Endothelial cell of umbilical vein (primary cell): ENCODE data around the gene TCP11. TPM values are rescaled to one million over a fixed set of nuclear protein-coding genes. Genes with fewer than 3 reads are reported as not detected.

Experiments
- BruUV-seq: library from RNA; stranded (reverse); fragments of 400-500 nt; replicated peaks from 2 replicates; lab custom pipeline; 2021; lab: Mats Ljungman, UMichigan
- CTCF ChIA-PET: fragments of 300-600, 350-600 bp; sonication (Branson Sonifier 250); formaldehyde crosslinking; loops from one replicate; lab custom pipeline; 2021; ENCODE audit warnings: antibody characterized with exemption, inconsistent platforms; lab: Charles Lee
- POLR2A ChIA-PET: fragments of 300-600, 350-600 bp; sonication (Branson Sonifier 250); formaldehyde crosslinking; loops from one replicate; lab custom pipeline; 2021; ENCODE audit warnings: antibody characterized with exemption, inconsistent platforms; lab: Charles Lee
- DNase-seq: peaks from one replicate; pipeline ENCODE4 v3.0.0-alpha.2; 2011; ENCODE audit warnings: low read depth, low spot score
- FAIRE-seq: peaks from 2 replicates; lab custom pipeline; 2011; peaks lifted over from hg19 to GRCh38; lab: Jason Lieb, UNC
- H2AFZ ChIP-seq: 2 replicates; pipeline ENCODE4 v1.6.0; 2012; ENCODE audit warnings: low read depth, low read length, control low read depth, inconsistent platforms
- H3K27ac ChIP-seq: 2 replicates; pipeline ENCODE4 v1.5.1; 2011; ENCODE audit warnings: low read depth, mild to moderate bottlenecking, control low read depth, low read length, moderate library complexity; ENCODE audit not compliant: insufficient read depth
- H3K27me3 ChIP-seq, 2 experiments: 2 replicates each; pipeline versions ENCODE4 v1.6.0 to v1.6.1; 2011; ENCODE audit warnings: low read length in 2 of 2, mixed read lengths in 1 of 2; ENCODE audit not compliant: control insufficient read depth in 2 of 2, insufficient read depth in 2 of 2
- H3K36me3 ChIP-seq, 2 experiments: 2 replicates in 1 of 2; 3 replicates in 1 of 2; pipeline ENCODE4 v1.5.1; 2011; ENCODE audit warnings: low read length in 2 of 2, mild to moderate bottlenecking in 1 of 2, moderate library complexity in 1 of 2; ENCODE audit not compliant: control insufficient read depth in 2 of 2, insufficient read depth in 2 of 2; ENCODE audit errors: extremely low read depth in 1 of 2
- H3K4me1 ChIP-seq: 3 replicates; pipeline ENCODE4 v1.5.1; 2011; ENCODE audit warnings: mild to moderate bottlenecking, low read length; ENCODE audit not compliant: control insufficient read depth, insufficient read depth; ENCODE audit errors: extremely low read depth
- H3K4me2 ChIP-seq: 2 replicates; pipeline ENCODE4 v1.6.1; 2011; ENCODE audit warnings: low read length, control low read depth, mixed read lengths; ENCODE audit not compliant: insufficient read depth
- H3K4me3 ChIP-seq, 3 experiments: fragments of 200-600 bp in 1 of 3; sonication (generic), shearing (Covaris generic) in 1 of 3; replicated peaks in 1 of 3; 2 replicates each; pipeline ENCODE4 v1.5.1; 2011 to 2016; ENCODE audit warnings: control low read depth in 3 of 3, low read length in 3 of 3, mild to moderate bottlenecking in 2 of 3, inconsistent platforms in 1 of 3, low read depth in 1 of 3, moderate library complexity in 1 of 3; ENCODE audit not compliant: insufficient read depth in 1 of 3
- H3K79me2 ChIP-seq: 2 replicates; pipeline ENCODE4 v1.6.0; 2012; ENCODE audit warnings: low read length, inconsistent platforms; ENCODE audit not compliant: control insufficient read depth, insufficient read depth
- H3K9ac ChIP-seq: replicated peaks from 2 replicates; pipeline ENCODE3; 2011; ENCODE audit warnings: low read length, control low read depth; ENCODE audit not compliant: insufficient read depth; ENCODE audit errors: extremely low read depth
- H3K9me1 ChIP-seq: replicated peaks from 3 replicates; pipeline ENCODE4 v1.6.0; 2011; ENCODE audit warnings: mild to moderate bottlenecking, low read length; ENCODE audit not compliant: control insufficient read depth, insufficient read depth; ENCODE audit errors: extremely low read depth
- H3K9me3 ChIP-seq: replicated peaks from 2 replicates; pipeline ENCODE4 v1.5.1; 2012; ENCODE audit warnings: low read length, inconsistent platforms; ENCODE audit not compliant: control insufficient read depth, insufficient read depth
- H4K20me1 ChIP-seq: replicated peaks from 2 replicates; pipeline ENCODE3; 2011; ENCODE audit warnings: mild to moderate bottlenecking, low read length; ENCODE audit not compliant: control insufficient read depth, insufficient read depth; ENCODE audit errors: extremely low read depth
- CTCF ChIP-seq, 2 donors: IDR thresholded peaks; 1 replicate in 1 of 2; 2 replicates in 1 of 2; pipeline ENCODE4 v1.5.1; 2011; ENCODE audit warnings: low read length in 2 of 2, mild to moderate bottlenecking in 2 of 2, moderate library complexity in 2 of 2, control low read depth in 1 of 2, inconsistent platforms in 1 of 2, low read depth in 1 of 2; ENCODE audit not compliant: insufficient read depth in 1 of 2; ENCODE audit errors: extremely low read depth in 1 of 2
- GATA2 ChIP-seq: IDR thresholded peaks from 2 replicates; pipeline ENCODE4 v1.7.0; 2011; ENCODE audit warnings: low read depth, mild to moderate bottlenecking, moderate library complexity, mixed read lengths, low read length; ENCODE audit not compliant: insufficient read length, insufficient read depth
- MAX ChIP-seq: IDR thresholded peaks from 2 replicates; pipeline ENCODE4 v1.6.1; 2011; ENCODE audit not compliant: insufficient read depth, insufficient read length
- MYC ChIP-seq: IDR thresholded peaks from one replicate; pipeline ENCODE4 v1.6.1; 2011; ENCODE audit warnings: mild to moderate bottlenecking, low read depth, low read length
- POLR2A ChIP-seq: IDR thresholded peaks from 2 replicates; pipeline ENCODE4 v1.6.1; 2012; ENCODE audit warnings: low read depth, mild to moderate bottlenecking, control low read depth, low read length
- dilution Hi-C: fragments of 300-500 bp; cut with MboI; formaldehyde crosslinking; loops from one replicate; pipeline ENCODE4 v1.15.0; 2019; ENCODE audit warnings: low sequenced_read_pairs; ENCODE audit not compliant: extremely low pct_ligation_motif_present
- intact Hi-C: fragments of 100-400 bp; cut with micrococcal nuclease; formaldehyde crosslinking; loops from one replicate; pipeline ENCODE4 v1.10.0; 2022
- polyA plus RNA-seq, 4 experiments: library from polyadenylated mRNA; depleted of rRNA in 3 of 4; stranded (reverse) in 3 of 4; unstranded in 1 of 4; fragments of >200 nt; gene quantifications; 2 replicates each; pipeline versions ENCODE4 v1.2.1 to v1.2.3, GENCODE V29; 2011 to 2012; ENCODE audit warnings: missing spikeins in 1 of 4
- total RNA-seq: library from RNA; stranded (reverse); gene quantifications from 2 replicates; pipeline ENCODE4 v1.2.3, GENCODE V29; 2021

The TCP11 gene
- total and polyA plus RNA-seq, 2 donors (not counting 3 experiments of a cell fraction or from before 2014, with no cell fraction given), result 0.18 TPM; not detected in 1

GRCh38 chr6:35151466-35151865 lies 10.3 kb upstream of the TCP11 start:
- CTCF ChIA-PET, result interaction anchor here (9.0 kb wide), 1 partner anchor 89 kb away, joined by 181 read pairs; no protein-coding TSS in a partner anchor
- H3K4me1 ChIP-seq, result peaks cover 11% of the 10 kb centered on the region

More at GRCh38 chr6:35151466-35151865, 10.3 kb upstream of the TCP11 start:
- H3K27ac ChIP-seq, result no peak overlapping the region
- no peaks in the 10 kb centered on the region for H3K9me1 ChIP-seq
- FAIRE-seq (no peak), DNase-seq (no peak)
- intact Hi-C loops (no loop called here), dilution Hi-C loops (no loop called here)
- H2AFZ ChIP-seq, result no peak overlapping the region
- H3K4me2 ChIP-seq, result no peak overlapping the region
- no TSS peak for BruUV-seq
- H3K79me2 ChIP-seq, result no peaks in the 10 kb centered on the region
- no peaks in the 10 kb centered on the region for H3K9me3 ChIP-seq
- no peaks in the 10 kb centered on the region for H4K20me1 ChIP-seq
- H3K4me3 ChIP-seq, result no peak overlapping the region
- no peaks in the 10 kb centered on the region for H3K36me3 ChIP-seq
- H3K27me3 ChIP-seq, result no peaks in the 10 kb centered on the region
- POLR2A ChIA-PET, result no interaction called here
- H3K9ac ChIP-seq, result no peak overlapping the region
- TF ChIP-seq CTCF (IDR thresholded peaks at IDR 0.05; ENCODE audit: extremely low read depth in 1 of 2, insufficient read depth in 1 of 2, low read depth in 1 of 2, low read length in 2 of 2) (no peak), MAX (no peak), POLR2A (no peak), GATA2 (no peak), MYC (no peak)
